H4 (cell line): ENCODE measurements around the gene ANO6. TPM values are rescaled to one million over a fixed set of nuclear protein-coding genes. Genes with fewer than 3 reads are reported as not detected.

Experiments used
- DNase-seq: peaks from one replicate; pipeline ENCODE4 v3.0.0-alpha.2; 2015; ENCODE audit warnings: low spot score
- total RNA-seq: library from RNA; depleted of rRNA; stranded (reverse); fragments of >200 nt; shearing (Covaris generic); gene quantifications from 2 replicates; pipeline ENCODE4 v1.2.3, GENCODE V29; 2014; rRNA removed

The ANO6 gene
- total RNA-seq, 1 experiment from 2014 or later: 37.6 TPM

DNA sequence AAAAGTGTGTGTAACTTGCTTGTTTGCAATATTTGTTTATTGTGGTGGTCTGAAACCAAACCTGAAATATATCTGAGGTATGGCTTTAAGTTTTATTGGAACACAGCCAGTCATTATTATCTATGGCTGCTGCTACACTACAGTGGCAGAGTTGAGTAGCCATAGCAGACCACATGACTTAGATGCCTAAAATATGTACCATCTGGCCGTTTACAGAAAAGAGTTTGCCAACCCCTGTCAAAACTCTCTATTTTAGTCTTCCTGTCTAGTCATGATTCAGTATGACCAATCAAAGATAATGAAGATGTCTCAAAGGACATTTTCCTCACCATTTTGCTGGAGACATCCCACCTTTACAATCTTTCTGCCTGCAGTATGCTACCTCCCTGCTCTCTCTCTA, 242.3 kb downstream of the ANO6 start:
- DNase-seq: no peak

- no peak for DNase-seq
Observed at GRCh38 chr12:45458854-45459807, 243.2 kb downstream of the ANO6 start.

GRCh38 chr12:45462506-45462905, 246.6 kb downstream of the ANO6 start:
- DNase-seq: no peak

- DNase-seq: no peak
Observed at GRCh38 chr12:45464699-45465098, 248.8 kb downstream of the ANO6 start.

- no peak for DNase-seq
Observed at GRCh38 chr12:45468751-45469615, 253.1 kb downstream of the ANO6 start.

DNA sequence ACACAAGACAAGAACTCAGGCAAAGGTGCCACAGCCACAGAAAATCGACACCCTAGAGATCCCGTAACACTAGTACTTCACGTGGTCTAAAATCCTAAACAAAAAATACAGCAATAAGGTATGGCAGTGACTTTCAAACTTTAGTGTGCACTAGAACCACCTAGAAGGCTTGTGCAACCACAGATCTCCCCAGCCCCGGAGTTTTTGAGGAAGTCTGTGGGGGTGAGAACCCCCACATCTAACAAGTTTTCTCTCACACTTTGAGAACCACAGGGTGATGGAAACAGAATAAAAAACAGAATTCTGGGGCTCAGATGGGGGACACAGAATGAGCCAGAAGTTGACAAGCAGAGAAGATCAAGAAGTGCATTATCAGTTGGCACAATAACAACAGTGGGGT, 254.0 kb downstream of the ANO6 start:
- DNase-seq: no peak

- DNase-seq: no peak
Observed at GRCh38 chr12:45473636-45474035, 257.7 kb downstream of the ANO6 start.

DNA sequence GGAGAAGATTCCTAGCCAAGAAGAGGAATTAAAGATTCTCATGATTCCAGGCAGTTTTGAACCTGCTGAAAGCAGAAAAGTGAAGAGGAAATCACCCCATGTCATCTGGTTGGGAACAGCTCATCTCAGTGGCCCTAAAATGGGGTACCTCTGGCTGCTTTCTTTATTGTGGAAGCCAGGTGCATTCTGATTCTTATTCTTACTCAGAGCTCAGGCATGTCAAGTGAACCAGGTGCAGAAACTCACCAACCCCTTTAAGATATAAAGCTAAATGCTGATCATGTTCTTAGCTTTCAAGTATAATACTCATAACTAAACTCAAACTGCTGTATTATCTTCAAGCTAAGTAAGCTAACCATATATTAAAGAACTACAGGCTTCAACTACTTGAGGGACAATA, 259.7 kb downstream of the ANO6 start:
- no peak for DNase-seq

GRCh38 chr12:45477526-45477925, 261.6 kb downstream of the ANO6 start:
- no peak for DNase-seq

DNA sequence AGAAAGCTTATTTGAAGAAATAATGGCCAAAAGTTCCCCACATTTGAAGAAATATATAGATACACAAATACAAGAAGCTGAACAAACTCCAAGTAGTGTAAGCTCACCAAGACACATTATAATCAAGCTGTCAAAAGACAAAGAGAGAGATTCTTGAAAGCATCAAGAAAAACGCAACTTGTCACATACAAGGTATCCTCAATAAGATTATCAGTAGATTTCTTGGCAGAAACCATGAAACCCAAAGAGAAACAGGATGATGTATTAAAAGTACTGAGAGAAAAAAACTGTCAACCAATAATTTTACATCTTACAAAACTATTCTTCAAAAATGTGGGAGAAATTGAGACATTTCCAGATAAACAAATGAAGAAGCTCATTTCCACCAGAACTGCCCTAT, 263.0 kb downstream of the ANO6 start:
- DNase-seq: no peak

DNA sequence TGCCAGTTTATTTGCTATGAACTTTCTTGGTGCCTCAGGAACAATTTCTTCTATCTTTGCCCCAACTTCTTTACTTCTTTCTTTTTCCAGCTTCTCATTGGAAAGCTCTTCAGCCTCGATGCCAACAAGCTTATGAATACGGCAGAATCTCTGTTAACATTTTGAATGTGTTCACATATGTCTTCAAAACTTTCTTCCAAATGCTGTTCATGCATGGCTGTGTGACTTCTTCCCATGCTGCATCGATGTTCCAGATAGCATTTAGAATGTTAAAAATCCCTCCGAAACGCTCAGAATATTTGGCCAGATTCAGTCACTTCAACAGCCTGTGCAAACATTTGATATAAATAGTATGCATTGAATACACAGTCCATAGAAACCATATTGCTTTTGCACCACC, 265.9 kb downstream of the ANO6 start:
- no peak for DNase-seq

DNA sequence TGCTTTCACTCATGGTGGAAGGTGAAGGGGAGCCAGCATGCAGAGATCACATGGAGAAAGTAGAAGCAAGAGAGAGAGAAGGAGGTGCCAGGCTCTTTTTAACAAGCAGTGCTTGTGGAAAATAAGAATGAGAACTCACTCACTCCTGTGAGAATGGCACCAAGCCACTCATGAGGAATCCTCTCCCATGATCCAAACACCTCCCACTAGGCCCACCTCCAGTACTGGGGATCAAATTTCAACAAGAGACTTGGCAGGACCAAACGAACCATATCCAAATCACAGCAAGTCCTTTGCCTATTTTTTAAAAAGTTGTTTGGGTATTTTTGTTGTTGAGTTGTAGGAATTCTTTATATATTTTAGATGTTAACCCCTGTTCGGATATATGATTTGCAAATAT, 267.7 kb downstream of the ANO6 start:
- DNase-seq: no peak

Other genes with a start within 250 kb of the ANO6 start
- not detected in 2 replicates for gene DBX2, start 165.0 kb upstream of the ANO6 start, total RNA-seq